Measurements from ENCODE around the gene COL4A1. TPM values are rescaled to one million over a fixed set of nuclear protein-coding genes. Genes with fewer than 3 reads are reported as not detected.

The COL4A1 gene
- total RNA-seq, 1 donor from 2014 or later, result 1,996 TPM

DNA sequence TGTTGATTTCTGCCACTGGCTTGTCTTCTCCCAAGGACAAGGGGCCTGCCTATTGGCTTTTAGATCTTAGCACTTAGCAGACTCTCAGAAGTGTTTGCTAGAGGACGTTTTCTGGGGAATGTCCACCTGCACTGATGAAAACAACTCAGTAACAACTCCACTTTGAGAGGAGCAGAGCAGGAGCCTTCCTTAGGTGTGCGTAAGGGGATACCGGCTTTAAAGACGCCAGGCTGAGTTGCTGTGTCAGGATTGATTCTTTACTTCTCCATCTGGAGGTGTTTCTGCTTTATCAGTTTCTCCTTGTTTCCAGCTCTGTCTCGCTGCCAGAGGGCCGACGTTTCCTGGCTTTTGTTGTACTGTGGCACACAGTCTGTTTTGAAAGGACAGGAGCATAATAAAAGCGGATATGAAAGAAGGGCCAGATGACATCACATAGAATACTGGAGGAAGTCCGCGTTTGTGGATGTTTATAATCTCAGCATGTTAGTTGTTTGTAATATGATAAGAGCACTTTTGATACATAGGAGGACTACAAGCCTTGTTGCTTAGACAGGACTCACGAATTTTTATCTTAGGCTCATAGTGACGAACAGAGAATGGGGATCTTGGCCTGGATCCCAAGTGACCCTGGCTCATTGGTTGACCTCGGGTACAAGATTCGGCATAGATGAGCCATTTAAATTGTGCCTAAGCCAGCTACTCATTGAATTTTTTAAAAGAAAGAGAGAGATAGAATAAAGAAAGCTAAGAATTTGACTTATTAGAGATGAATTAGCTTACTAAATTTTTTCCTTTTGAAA lies 34.7 kb upstream of the COL4A1 start:
- DNase-seq (ENCODE audit: low spot score), result no peak

DNA sequence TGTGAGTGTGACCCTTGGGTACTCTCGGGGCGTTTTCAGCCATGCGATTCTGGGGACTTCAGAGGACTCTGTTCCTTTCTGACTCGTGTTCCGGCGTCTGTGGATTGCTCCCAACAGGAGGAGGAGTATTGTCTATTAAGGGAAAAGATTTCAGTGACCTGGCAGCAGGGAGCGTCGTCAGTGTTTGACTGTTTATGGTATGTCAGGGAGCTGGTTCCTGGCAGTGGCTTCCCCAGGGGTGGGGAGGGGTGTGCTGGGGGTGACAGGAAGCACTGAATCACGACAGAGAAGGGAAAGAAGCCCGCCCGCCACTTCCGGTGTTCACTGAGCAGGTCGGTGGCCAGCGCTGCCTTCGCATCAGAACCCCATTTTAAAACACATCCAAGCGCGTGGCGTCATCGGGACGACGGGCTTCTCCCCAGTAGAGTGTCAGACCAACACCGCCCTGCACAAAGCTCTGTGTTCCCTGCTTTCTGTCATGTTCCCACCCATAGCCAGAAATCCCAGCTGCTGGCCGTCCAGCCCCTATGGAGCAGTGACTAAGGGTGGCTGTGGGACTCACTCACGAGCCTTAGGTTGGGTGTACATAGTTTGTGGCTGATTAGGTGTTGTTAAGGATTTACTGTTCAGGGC lies 34.0 kb upstream of the COL4A1 start:
- DNase-seq (ENCODE audit: low spot score), result peak; percentile 93

DNA sequence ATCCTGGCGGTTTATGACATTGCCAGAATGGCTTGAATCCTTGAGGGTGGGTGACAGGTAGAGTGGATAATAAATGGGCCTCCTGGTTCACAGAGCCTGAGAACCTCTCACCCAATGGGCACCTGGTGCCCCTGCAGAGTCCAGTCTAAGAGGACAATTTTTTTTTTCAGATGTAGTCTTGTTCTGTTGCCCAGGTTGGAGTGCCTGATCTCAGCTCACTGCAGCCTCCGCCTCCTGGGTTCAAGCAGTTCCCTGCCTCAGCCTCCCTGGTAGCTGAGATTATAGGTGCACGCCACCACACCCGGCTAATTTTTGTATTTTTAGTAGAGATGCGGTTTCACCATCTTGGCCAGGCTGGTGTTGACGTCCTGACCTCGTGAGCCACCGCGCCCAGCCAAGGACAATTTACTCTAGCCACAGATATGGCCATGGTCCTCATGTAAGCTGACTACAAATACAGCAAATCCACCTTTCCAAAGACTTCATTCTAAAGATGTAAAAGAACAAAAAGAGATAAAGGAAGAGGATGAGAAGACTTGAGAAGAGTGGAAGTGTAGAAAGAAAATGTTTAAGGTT lies 33.1 kb upstream of the COL4A1 start:
- DNase-seq (ENCODE audit: low spot score), result peak; percentile 64

DNA sequence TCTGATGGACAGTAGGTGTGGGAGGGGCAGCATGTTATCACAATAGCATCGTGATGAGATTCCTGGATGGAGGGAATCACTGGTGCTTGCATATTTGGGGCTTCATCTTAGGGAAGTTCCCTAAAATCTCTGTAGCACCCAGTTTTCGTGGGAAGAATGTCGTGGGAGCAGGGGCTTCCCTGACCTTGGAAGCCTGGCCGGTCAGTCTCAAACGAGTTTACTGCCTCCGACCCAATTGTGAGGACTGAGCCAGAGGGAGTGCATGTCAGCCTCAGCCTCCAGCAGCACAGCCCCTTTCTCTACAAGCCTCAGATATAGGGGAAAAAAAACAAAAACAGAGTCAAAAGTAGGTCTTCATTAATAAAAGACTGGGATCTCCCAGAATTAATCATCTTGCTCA lies 32.3 kb upstream of the COL4A1 start:
- DNase-seq (ENCODE audit: low spot score), result peak; percentile 68

DNA sequence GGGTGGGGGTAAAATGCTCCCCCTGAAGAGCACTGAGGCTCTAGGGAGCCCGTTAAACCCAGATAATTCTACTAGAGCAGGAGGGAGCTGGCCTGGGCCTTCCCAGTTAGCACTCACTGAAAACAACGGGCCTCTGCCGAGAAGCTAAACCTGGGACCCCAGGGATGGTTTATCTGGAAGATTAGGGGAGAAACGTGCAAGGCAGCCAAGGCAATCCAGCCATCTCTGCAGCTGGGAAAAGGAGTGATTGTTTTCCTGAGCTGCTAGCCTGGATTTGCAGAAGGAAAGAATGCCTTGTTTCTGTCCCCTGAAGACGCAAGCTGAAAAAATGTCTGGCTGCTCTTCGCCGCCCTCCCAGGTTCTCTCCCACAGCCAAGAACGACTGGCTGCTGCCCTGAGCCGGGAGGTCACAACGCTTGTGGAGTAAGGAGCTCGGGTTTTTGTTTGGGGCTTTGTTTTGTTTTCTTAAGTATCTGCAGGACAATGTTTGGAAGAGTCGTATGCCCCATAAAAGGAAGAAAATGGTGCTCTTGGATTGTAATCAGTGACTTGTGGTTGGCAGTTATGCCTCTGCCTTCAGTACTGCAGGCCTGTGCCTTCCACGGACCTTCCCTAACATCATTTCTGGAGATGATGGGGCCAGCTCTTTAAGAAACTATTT lies 31.6 kb upstream of the COL4A1 start:
- DNase-seq (ENCODE audit: low spot score), result peak; percentile 82

DNA sequence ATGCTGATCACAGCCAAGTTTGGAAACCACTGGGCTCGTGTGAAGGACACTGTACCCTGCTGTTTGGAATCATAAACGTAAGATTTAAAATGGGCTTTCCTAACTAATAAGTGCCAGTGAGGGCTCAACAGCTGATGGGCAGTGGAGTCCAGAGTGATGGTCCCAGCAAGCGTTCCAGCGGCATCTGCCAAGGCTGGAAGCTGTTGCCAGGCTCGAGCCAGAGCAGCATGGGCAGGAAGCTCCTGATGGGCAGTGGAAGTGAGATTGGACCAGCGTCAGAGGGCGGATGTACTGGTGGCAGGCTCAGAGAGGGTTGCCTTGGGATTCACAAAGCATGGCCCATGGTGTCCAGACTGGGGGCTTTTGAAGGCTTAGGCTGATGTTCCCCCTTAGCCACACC lies 30.3 kb upstream of the COL4A1 start:
- peak; percentile 67 for DNase-seq (ENCODE audit: low spot score)

DNA sequence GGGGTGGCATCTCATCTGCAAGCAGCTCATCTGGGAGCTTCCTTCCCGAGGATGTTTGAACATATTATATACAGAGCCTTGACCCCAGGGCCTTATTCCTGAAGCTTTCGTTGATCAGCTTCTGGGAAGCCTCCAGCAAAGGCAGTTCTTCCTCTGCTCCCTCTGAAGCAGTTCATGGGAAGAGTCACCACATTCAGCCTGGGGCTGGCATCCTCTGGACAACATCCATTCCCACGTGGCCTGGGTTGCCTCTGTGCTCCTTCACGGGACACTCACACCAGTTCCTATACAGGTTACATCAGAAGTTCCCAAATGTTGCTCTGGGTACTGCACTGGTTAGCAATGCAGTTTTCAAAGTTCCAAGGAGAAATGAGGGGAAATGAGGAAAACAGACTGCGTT lies 29.7 kb upstream of the COL4A1 start:
- DNase-seq (ENCODE audit: low spot score), result no peak

DNA sequence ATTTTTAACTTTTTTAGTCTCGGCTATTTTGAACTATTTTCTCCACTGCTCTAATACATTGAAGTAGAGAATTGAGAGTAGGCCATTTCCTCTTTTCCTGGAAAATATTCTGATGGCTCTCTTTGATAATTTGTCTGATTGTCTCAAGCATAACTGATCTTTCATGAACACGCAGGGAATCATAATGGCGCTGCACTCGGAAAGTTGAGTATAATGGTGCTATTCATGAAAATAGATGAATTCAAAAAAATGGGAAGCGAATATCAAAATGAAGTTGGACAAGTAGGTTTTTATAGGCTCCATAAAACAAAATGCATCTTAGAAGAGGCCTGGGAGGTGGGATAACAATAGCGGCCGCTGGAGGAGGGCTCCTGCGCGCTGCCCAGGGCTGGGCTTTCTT lies 29.2 kb upstream of the COL4A1 start:
- no peak for DNase-seq (ENCODE audit: low spot score)

DNA sequence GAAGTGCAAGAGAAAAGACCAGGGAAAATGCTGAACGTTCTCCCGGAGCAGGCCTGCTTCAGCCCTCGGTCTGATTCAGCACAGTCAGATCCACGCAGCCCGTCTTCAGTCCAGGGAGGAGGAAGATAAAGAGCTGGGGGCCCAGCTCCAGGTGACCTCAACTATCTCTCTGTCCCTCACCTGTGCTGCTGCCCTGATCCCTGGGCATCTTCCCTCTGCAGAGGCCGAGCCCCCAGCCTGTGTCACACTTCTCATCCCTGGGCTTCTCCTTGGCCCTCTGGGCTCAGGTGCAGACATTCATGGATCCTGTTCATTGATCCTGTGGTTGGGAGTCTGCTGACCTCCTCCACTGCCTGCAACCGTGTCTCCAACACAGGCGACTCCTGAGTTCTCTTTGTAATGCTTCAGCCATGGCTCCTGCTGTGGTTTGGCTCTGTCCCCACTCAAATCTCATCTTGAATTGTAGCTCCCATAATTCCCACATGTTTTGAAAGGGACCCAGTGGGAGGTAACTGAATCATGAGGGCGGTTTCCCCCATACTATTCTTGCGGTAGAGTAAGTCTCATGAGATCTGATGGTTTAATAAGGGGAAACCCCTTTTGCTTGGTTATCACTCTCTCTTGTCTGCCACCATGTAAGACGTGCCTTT lies 28.0 kb upstream of the COL4A1 start:
- DNase-seq (ENCODE audit: low spot score), result peak; percentile 71

DNA sequence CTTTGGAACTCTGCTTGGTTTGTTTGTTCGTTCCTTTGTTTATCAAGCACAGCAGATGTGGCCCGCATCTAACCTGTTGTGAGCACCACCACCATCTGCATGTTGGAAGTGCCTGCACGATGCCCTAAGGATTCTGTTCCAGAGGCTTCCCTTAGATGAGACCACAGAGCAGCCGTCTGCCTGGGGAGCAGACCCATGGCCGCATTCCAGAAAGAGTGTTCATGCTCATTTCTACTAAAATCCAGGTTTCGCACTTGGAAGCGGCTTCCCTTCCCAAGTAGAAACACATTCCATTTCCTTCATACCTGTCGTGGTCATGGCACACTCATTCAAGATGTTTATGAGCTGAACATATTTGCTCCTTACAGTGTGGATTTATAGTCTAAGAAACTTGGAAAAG lies 27.3 kb upstream of the COL4A1 start:
- DNase-seq (ENCODE audit: low spot score), result no peak

DNA sequence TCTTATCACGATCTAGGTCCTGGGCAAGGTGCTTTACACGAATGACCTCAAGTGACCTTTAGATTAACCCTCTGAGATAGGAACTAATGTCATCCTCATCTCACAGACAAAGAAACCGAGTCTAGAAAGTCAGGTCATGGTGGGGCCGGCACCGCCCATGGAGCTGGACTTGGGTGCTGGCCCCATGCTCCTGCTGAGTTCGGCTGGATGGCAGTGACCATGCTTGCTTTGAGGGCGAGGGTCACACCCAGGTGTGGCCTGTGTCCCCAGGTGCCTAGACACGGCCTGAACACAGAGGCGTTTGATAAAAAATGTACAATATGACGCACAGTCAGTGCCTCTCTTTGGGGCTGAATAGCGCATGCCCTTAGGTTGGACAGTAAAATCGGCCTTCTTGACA lies 26.9 kb upstream of the COL4A1 start:
- peak; percentile 75 for DNase-seq (ENCODE audit: low spot score)

DNA sequence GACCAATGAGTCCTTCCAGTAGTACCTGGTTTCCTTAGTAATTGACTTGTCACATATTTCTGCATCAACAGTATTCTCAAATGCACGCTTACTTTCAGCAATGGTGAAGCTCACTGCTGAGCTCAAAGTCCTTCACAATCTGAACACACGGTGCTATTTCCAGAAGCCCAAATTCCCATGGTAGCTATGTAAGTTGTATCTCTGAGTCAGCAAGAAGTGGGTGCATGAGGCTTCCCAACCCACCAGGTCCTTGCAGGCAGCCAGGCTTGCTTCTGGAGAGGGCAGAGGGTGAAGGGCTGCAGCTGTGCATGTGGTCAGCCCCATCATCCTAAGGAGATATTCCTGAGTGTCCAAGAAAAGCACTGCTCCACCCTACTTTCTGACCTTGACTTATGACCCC lies 25.8 kb upstream of the COL4A1 start:
- DNase-seq (ENCODE audit: low spot score), result no peak

DNA sequence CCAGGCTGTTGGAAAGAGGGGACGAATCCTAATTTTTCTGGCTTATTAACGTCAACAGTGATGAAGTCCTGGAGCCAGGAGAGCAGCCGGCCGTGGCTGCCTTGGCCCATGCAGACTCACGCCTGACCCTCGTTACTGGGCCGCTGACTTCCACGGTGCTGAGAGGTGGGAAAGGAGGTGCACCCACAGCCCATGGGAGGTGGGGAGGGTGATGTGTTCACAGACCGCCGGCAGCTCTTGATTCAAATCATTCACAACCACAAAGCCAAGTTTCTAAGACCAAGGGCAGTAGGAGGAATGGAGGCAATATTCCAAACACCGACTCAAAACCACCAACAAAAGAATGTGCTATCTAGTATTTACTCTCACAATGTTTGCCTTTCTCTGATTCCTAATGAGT lies 24.4 kb upstream of the COL4A1 start:
- DNase-seq (ENCODE audit: low spot score), result peak; percentile 79

DNA sequence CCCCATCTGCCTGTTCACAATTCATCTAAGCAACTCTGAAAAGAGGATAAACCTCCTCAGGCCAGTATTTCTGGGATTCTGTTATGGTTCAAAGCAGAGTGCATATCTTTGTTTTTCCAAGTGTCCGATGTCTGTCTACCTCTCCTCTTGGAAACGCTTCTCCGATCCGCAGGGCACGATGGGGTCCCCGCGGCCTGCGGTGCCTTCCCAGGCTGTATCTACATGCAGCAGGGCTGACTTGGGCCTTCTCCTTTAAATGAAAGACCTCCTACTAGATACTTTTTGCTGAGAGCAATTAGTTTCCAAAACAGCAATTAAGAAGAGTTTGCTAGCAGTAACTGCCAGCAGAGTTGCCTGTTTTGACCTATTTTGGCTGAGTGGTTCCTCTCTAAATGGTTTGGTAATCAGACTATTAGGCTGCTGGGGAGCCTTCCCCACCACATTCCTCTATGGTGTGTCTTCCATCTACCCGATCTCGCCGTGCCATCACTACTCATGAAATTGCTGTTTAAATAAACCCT lies 23.6 kb upstream of the COL4A1 start:
- DNase-seq (ENCODE audit: low spot score), result no peak

DNA sequence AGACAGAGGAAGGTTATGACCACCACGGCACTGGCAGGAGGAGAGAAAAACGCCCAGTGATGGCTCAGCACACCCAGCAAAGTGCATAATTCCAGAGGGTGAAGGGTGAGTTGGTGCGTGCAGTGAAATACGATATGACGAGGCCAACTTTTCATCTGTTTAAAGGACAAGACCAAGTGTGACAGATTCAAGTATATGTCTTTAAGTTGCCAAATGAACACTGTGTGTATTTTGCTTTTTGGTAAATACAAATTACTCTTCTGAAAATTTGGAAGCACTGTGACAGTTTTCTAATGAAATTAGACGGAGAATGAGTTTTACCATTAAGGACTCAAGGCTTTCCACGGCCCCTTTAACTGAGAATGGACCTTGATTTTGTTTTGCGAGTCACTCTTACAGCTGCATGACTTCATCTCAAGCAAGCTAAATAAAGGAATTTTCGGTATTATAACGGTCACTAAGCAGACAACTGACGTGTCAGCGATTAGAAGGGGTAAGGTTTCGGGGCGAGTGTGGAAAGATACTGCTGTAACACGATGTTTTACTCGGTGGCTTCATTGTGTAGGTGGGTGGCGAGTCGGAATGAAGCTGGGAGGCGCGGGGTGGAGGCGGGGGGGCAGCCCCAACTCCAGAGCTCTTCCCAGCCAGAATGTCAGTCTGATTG lies 23.0 kb upstream of the COL4A1 start:
- no peak for DNase-seq (ENCODE audit: low spot score)

DNA sequence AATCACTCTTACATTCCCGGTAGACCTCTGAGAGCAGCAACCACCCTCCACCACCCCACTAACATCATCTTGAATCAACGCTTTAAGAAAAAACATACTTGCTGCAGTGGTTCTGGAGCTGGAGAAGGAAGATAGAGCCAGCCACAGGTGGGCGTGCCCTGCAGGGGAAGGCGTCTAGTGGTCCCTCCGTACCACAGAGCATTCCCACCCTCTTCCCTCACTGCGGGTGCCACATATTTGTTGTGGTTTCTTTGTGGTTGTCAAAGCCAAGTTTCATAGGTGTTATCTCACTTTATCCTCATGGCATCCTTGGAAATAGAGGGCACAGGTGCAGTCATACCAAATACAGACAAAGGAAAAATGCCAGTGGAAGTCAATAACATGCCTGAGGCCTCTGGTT lies 22.3 kb upstream of the COL4A1 start:
- DNase-seq (ENCODE audit: low spot score), result no peak

DNA sequence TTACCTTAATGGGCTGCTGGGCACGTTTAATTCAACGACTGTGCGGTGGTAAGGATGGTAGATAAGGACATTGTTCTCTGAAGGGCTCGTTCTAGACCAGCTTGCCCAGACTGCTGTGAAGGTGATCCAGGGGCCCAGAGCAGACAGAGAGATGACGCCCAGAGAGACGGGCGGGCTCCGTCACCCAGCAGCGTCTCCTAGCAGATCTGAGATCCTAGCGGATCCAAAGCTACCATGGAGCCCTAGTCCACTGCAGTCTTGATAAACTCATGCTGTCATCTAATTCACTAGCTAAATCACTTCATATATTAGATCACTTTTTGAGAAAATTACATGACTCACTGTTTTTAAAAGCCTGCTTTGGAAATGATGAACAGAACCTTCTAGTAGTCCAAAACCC lies 21.6 kb upstream of the COL4A1 start:
- peak; percentile 72 for DNase-seq (ENCODE audit: low spot score)

DNA sequence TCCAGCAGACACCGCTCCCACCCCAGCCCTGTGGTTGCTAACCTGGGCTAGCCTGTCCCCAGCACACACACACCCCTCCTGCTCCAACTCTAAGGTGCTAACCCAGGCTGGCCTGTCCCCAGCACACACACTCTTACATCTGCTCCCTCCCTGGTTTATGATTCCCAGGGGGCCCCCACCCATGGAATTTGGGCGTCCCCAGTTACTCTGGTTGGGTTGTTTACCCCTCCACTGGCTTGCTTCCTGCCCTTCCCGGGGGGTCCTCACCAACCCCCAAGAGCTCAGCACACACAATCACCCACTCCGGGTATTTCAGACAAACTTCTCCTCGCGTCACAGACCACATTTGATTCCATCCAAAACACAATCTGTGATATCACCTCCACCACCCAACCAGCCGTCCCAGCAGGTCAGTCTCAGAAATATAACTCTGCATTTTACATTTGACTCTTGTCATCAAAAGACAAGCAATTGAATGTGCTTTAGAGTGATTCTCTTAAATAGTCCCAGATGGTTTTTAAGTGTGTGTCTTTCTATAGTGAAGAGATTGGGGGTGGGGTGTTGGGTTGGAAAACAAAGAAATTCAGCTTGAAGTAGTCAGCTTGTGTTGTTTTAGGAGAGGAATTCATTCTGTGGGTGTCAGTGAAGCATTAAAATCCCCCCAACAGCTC lies 20.2 kb upstream of the COL4A1 start:
- peak; percentile 69 for DNase-seq (ENCODE audit: low spot score)

DNA sequence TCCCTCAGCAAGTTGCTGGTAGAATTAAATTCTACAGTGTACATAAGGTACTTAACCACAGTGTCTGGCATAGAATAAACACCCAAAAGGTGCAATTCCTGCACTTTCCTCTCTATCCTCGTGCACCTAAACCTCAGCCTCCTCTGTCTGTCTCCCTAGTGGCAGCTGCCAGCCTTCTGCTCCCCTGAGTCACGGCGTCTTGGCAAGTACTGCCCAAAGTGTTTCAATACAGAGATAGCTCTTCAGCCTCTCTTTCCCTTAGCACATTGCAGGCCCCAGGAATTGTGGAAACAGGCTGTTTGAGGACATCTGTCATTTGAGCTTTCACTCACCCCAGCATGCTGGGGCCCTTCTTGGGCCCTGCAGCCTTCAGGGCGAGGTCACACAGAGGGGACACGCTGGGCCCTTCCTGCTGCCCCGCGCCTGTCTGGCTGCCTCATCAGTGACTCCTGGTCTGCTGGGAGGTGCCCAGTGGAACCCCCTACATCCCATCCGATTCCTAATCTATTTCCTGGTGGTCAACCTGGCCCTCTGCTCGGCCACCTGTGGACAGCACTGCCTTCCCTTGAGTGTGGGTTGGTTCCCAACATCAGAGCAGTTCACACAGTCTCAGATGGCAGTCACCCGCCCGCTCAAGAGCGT lies 19.4 kb upstream of the COL4A1 start:
- peak; percentile 53 for DNase-seq (ENCODE audit: low spot score)

Data from mesenteric fat pad (tissue), 1 donor.